GM18951 (cell line): Measurements from ENCODE around the gene INTS11.

ENCODE experiments used
- POLR2A ChIP-seq: IDR thresholded peaks from 4 replicates; pipeline ENCODE4 v1.6.1; 2011; ENCODE audit warnings: mild to moderate bottlenecking; ENCODE audit not compliant: insufficient read length, insufficient read depth; ENCODE audit errors: extremely low read depth
- in situ Hi-C: fragments of 300-500 bp; cut with MboI; formaldehyde crosslinking; loops from one replicate; pipeline ENCODE4 v1.12.0; 2022; ENCODE audit warnings: low sequenced_read_pairs, mixed read lengths, inconsistent platforms; ENCODE audit not compliant: unreplicated experiment

INTS11 gene

GRCh38 chr1:1333551-1334241 lies 9.2 kb upstream of the INTS11 start:
- in situ Hi-C loops, result no loop called here
- TF ChIP-seq POLR2A, result no peak

GRCh38 chr1:1332774-1333480 lies 8.5 kb upstream of the INTS11 start:
- in situ Hi-C loops, result no loop called here
- TF ChIP-seq POLR2A, result no peak

DNA sequence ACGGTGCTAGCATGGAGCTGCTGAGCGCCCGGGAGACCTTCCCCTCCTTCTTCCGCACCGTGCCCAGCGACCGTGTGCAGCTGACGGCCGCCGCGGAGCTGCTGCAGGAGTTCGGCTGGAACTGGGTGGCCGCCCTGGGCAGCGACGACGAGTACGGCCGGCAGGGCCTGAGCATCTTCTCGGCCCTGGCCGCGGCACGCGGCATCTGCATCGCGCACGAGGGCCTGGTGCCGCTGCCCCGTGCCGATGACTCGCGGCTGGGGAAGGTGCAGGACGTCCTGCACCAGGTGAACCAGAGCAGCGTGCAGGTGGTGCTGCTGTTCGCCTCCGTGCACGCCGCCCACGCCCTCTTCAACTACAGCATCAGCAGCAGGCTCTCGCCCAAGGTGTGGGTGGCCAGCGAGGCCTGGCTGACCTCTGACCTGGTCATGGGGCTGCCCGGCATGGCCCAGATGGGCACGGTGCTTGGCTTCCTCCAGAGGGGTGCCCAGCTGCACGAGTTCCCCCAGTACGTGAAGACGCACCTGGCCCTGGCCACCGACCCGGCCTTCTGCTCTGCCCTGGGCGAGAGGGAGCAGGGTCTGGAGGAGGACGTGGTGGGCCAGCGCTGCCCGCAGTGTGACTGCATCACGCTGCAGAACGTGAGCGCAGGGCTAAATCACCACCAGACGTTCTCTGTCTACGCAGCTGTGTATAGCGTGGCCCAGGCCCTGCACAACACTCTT lies 7.7 kb upstream of the INTS11 start:
- in situ Hi-C loops, result no loop called here
- no peak for TF ChIP-seq POLR2A

DNA sequence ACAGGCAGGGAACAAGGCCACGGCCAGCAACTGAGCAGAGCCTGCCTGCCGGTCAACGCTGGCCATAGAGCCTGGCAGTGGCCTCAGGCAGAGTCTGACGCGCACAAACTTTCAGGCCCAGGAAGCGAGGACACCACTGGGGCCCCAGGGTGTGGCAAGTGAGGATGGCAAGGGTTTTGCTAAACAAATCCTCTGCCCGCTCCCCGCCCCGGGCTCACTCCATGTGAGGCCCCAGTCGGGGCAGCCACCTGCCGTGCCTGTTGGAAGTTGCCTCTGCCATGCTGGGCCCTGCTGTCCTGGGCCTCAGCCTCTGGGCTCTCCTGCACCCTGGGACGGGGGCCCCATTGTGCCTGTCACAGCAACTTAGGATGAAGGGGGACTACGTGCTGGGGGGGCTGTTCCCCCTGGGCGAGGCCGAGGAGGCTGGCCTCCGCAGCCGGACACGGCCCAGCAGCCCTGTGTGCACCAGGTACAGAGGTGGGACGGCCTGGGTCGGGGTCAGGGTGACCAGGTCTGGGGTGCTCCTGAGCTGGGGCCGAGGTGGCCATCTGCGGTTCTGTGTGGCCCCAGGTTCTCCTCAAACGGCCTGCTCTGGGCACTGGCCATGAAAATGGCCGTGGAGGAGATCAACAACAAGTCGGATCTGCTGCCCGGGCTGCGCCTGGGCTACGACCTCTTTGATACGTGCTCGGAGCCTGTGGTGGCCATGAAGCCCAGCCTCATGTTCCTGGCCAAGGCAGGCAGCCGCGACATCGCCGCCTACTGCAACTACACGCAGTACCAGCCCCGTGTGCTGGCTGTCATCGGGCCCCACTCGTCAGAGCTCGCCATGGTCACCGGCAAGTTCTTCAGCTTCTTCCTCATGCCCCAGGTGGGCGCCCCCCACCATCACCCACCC lies 6.9 kb upstream of the INTS11 start, which contains the start of gene TAS1R3:
TAS1R3 (plus strand) TSS at position 213 of the 898 bp plus-strand sequence; CDS start at position 279, 66 bp downstream.
- no peak for TF ChIP-seq POLR2A
- in situ Hi-C loops, result no loop called here

GRCh38 chr1:1330366-1331067 lies 6.1 kb upstream of the INTS11 start:
- in situ Hi-C loops, result no loop called here
- no peak for TF ChIP-seq POLR2A

- in situ Hi-C loops, result no loop called here
Observed at GRCh38 chr1:1329304-1330210, 5.1 kb upstream of the INTS11 start.

DNA sequence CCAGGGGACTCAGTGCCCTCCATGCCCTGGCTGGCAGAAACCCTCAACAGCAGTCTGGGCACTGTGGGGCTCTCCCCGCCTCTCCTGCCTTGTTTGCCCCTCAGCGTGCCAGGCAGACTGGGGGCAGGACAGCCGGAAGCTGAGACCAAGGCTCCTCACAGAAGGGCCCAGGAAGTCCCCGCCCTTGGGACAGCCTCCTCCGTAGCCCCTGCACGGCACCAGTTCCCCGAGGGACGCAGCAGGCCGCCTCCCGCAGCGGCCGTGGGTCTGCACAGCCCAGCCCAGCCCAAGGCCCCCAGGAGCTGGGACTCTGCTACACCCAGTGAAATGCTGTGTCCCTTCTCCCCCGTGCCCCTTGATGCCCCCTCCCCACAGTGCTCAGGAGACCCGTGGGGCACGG lies 3.8 kb upstream of the INTS11 start:
- in situ Hi-C loops, result no loop called here
- TF ChIP-seq POLR2A, result no peak

More at GRCh38 chr1:1329304-1330210, 5.1 kb upstream of the INTS11 start:
- TF ChIP-seq POLR2A, result no peak

DNA sequence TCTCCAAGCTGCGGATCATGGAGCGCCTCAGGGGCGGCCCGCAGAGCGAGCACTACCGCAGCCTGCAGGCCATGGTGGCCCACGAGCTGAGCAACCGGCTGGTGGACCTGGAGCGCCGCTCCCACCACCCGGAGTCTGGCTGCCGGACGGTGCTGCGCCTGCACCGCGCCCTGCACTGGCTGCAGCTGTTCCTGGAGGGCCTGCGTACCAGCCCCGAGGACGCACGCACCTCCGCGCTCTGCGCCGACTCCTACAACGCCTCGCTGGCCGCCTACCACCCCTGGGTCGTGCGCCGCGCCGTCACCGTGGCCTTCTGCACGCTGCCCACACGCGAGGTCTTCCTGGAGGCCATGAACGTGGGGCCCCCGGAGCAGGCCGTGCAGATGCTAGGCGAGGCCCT lies 2.8 kb upstream of the INTS11 start:
- in situ Hi-C loops, result no loop called here

GRCh38 chr1:1326075-1326605 lies 1.7 kb upstream of the INTS11 start:
- TF ChIP-seq POLR2A, result no peak
- in situ Hi-C loops, result no loop called here

More for the DNA sequence above, 2.8 kb upstream of the INTS11 start:
- TF ChIP-seq POLR2A, result no peak

GRCh38 chr1:1325288-1326074 lies 1.0 kb upstream of the INTS11 start:
- in situ Hi-C loops, result no loop called here
- no peak for TF ChIP-seq POLR2A
